Measurements from ENCODE around the gene SCUBE1.

Gene SCUBE1

DNA sequence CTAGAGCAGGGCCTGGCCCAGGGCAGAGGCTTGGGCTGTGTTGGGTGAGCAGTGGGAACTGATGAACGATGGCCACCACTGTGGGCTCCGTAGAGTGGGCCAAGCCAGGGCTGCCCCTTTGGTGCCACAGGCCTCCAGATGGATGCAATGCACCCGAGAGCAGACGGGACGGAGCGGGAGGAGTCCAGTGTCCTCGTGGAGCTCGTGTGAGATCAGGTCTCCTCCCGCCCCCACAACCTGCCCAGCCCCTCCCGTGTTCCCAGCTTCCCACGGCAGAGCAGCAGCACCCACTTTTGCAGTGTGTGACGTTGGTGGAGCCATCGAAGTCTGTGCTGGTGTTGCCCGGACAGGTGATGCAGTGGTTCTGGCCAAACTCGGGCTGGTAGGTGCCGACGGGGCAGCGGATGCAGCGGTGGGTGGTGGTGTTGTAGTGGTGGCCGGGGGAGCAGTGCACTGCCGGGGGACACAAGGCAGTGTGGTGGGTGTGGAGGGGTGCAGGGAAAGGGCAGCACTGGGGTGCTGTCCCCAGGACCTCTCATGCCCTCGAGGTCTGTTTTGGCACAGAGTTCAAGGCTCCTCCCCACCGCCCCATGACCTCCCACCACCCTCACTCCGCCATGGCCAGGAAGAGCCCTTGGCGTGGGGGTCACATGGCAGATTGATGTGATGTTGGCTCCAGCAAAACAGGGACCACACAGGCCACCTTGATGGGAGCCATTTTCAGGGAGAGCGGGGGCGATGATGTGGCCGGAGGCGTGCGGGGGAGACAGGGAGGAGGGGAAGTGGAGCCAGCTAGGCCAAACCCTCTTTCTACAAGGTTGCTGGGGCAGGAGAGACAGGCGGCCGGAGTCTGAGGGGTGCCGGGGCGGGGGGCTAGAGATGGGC, 132.3 kb downstream of the SCUBE1 start:
- no peak for DNase-seq

DNA sequence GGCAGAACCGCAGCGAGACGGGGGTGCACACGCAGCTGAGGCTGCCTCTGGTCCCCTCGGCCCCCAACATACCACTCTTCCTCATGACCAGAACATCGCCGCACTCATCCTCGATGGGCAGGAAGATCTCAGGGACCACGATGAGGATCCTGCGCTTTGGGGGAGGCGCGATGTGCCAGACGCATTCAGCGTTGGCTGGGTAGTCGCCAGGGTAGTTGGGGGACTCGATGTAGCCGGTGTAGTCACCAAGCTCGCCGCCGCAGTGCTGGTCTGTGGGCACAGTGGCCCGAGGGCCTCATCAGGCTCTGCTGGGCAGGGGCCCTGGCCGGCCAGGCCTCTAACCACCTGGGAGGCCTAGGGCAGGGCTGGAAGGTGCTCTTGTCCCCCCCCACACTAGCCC, 133.2 kb downstream of the SCUBE1 start:
- no peak for DNase-seq

- no peak for DNase-seq
Observed at GRCh38 chr22:43209523-43209890, 133.7 kb downstream of the SCUBE1 start.

DNA sequence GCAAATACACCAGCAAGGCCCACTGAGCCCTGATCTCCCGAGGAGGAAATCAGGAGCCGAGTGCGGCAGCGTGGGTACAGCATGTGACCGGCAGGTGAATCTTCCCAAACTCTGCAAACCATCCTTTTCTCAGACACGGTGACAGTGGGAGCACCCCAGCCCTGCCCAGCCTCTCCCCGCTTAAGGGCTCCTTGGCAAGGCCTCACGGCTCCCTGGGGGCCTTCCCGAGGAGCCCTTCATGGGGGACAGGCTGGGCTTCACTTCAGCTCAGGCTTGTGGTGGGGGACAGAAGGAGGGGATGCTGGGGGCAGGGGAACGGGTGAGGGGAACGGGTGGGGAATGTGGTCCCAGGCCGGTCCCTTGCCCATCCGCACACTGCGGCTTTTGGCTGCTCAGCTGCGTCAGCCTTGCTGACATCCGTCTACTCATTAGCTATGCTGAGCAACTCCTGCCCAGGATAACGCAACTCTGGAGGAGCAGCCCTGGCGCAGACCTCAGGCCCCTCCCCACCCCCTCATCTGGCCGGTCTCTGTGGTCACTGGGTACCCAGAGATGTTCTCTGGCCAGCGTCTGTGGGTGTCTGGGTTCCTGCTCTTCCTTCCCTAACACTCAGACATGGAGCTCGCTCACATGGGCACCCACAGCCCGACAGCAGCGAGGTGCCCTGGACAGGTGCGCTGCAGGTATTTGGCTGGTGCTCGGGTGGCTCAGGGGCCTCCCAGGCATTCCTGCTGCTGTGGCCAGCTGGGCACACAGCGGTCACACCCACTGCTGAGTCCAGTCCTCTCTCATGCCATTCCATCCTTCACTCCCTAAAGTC, 134.3 kb downstream of the SCUBE1 start:
- no peak for DNase-seq

- no peak for DNase-seq
Observed at GRCh38 chr22:43207849-43208702, 135.1 kb downstream of the SCUBE1 start.

DNA sequence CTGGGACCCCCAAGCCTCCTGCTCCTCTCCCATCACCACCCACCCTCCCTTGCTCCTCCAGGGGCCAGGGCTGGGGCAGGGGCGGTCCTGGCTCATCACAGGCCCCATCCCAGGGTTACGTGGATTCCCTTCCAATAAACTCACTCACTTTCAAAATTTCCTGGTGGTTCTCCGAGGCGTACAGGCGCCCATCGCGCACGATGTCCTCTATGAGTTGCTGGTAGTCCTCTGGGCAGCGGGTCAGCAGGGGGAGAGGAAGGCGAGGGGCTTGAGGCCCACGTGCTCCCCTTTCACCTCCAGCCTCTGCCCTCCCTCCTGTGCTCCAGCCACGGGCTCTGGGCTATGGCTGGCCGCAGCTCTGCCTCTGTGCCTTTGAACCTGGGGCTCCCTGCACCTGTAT, 135.8 kb downstream of the SCUBE1 start:
- DNase-seq = no peak

DNA sequence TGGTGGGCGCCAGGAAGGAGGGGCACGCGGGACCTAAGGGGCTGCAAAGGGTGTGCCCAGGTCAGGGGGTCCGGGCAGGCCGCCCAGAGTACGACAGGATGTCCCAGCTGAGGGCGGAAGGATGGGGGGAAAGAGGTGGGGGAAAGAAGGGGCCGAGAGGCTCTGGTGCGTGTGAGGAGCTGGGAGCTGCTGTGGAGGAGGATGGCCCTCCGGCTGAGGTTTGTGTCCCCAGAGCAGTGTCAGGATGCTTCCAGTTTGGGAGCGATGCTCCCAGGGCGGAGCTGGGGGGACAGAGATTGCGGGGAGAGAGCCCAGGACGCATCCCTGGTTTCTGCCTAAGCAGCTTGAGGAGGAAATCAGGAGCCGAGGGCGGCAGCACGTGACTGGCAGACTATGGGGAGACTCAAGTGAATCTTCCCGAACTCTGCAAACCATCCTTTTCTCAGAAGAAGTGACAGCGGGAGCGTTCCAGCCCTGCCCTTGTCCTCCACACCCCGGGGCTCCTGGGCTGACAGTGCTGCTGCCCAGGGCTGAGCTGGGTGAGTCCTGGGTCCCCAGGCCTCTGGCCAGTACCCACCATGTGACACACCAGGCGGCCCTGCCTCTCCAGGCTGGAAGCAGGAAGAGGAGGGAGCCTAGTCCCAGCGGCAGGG, 136.5 kb downstream of the SCUBE1 start:
- no peak for DNase-seq

GRCh38 chr22:43205748-43206508, 137.2 kb downstream of the SCUBE1 start:
- DNase-seq = no peak

GRCh38 chr22:43205261-43205691, 137.9 kb downstream of the SCUBE1 start:
- DNase-seq = no peak

DNA sequence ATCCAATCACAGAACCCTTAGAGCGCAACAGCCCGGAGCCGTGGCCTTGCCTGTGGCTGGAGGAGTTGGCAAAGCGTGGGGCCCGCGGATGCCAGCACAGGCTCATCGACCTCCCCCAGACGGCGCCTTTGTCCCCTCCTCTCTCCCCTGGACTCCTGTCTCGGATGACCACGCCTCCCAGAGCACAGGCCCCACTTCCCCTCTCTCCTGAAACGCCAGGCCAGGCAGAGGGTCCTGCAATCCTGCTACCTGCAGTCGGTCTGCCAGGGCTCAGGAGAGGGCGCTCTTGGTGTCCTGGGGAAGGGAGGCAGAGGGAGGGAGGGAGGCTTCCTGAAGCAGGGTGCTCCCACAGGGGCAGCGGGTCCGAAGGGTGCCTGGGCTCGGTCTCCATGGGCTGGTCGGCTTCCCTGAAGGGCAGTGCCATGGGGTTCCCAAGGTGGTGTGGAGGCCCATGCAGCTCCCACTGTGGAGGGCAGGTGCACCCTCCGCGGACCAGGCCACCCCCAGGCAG, 139.6 kb downstream of the SCUBE1 start:
- DNase-seq = no peak

DNA sequence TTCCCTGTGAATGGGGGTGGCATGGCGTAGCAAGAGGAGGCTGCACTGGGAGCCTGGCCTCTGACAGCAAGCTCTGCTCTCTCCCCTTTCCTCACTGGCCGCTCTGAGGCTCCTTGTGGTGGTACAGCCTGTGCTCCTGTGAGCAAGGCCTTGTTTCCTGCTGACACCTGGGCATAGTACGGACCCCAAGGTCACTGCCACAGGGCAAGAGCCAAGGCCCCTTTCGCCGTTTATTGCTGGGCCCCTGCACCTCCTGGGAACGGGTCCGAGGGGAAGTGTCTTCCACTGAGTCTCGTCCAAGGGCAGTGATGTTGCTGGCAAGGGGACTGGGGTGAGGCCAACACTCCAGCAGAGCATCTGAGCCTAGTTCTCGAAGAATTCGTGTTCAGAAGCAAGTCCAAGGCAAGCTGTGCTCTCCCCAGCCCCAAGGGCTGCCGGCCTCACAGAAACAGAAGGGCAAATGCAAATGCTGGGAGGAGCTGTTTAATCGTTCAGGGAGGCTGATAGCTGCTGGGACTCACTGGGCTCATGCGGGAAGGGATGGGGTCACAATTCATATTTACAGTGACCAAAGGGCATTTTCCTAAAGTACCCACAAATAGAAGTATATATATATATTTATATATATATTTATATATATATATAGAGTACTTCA, 140.3 kb downstream of the SCUBE1 start:
- no peak for DNase-seq

DNA sequence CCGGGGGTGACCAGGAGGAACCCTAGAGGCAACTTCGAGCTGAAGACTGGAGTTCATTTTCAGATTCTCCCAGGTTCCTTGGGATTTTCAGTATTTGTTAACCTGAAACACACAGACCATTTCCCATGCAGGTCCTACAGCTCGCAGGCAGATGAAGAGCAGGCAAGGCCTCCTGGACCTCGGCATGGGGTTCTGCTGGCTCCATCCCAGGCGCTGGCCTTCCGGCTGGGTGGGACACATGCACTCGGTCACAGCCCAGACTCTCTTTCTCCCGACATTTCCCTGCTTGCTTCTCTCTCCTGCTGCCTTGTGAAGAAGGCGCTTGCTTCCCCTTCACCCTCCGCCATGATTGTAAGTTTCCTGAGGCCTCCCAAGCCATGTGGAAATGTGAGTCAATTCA, 140.8 kb downstream of the SCUBE1 start:
- no peak for DNase-seq

DNA sequence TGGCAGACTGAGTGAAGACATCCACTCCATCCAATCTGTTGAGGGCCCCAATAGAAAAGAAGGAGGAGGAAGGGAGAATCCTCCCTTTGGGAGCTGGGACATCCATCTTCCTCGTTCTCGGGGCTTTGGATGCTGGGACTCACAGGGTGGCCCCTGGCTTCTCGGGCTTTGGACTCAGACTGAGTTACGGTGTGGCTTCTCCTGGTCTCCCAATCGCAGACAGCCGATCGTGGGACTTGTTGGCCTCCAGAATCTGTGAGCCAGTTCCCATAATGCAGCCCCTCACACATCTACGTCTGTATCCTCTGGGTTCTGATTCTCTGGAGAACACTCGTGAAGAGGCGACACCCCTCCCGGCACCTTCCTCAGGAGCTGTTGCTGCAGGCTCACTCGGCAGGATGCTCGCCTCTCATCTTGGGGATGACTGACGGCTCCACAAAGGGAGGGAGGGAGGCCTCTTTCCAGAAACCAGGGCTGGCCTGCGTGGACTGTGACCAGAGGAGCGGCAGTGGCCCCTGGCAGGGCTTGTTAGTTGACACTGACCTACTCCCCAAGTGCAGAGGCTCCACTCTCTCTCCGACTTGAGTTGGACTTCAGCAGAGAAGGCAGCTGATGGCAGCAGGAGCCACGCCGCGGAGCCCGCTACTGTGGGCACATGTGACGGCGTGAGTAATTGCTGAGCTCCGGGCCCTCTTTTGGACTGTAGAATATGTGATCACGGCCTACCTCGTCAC, 141.5 kb downstream of the SCUBE1 start:
- no peak for DNase-seq

DNA sequence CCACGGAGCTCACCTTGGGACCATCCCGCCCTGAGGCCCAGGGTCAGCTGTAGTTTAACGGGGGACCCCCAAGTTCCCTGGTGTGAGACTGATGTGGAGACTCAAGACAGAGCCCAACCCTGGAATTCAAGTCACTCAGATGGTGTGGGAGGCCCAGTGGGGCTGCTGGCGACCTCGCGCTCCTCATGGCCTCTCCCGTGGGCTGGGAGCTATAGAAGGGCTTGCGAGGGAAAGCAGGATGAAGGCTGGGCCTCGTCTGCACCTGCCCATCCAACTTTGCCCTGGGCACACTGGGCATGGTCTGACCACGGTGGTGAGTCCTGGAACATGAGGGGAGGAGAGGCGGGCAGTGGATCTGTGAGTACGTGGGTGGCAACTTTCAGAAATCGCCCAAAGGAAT, 142.6 kb downstream of the SCUBE1 start:
- DNase-seq = no peak

- DNase-seq = no peak
Observed at GRCh38 chr22:43200031-43200430, 143.1 kb downstream of the SCUBE1 start.

- no peak for DNase-seq
Observed at GRCh38 chr22:43199541-43199940, 143.6 kb downstream of the SCUBE1 start.

DNA sequence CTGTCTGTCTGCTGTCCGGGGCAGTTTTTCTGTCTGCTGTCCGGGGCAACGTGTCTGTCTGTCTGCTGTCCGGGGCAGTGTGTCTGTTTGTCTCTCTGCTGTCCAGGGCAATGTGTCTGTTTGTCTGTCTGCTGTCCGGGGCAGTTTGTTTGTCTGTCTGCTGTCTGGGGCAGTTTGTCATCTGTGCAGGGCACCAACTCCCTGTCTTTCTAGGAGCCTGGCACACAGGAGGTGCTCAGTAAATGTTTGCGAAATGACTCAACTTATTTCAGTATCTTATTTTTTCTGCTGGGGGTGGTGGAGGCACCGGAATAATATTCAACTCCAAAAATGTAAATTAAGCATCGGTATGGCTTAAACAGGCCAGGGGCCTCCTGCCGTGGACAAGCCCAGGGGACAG, 144.2 kb downstream of the SCUBE1 start:
- no peak for DNase-seq

- no peak for DNase-seq
Observed at GRCh38 chr22:43198126-43198525, 145.0 kb downstream of the SCUBE1 start.

DNA sequence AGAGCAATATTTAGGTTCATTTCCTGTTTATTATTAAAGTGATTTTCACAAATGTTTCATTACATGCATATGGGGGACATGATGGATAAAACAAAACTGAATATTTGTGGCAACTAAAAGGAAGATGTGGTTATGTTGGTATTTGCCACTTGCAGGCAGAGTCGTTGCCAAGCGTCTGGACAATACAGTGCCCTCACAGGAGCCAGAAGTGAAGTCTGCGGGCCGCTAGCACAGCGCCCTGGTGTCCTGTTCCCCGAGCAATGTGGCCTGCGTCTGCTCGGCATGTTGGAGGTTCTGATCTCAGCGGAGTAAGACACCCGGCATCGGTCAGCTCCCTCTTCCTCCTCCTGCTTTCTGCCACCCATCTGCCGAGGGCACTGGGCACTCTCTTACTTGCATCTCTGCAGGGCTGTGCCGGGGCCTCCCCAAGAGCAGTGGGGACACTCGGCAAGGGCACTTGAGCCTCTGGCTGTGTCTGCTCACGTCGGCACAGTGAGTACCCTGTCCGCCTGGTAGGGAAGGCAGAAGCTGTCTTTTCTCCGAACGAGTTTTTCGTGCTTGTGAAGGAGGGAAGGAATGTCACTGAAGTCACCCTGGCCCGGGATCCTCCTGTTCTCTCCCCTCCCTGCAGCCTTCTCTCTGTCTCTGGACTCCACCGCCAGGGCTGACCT, 145.8 kb downstream of the SCUBE1 start:
- no peak for DNase-seq

DNA sequence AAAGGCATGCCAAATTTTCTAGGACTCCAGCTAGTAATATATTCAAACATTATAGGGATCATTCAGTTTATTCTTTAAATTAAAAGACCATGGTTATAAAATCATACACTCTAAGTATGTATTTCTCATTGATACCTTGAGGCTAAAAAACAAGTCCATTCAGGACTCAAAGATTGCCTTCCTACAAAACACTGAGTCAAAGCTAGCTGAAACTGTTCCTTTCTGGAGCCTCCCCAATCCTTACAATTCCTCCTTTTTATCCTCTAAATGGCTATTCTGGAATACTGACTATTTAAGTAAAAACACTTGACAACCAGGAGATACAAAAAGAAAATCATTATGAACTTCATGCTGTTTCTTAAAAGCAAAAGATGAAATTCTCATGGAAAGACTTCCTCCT, 151.3 kb downstream of the SCUBE1 start:
- DNase-seq = no peak

All from SHP77 treated with DMSO at 0.1 percent for 48 hours (cell line).